SK-N-MC (cell line): ENCODE results near the gene ZNF710.

Source experiments
- EZH2 ChIP-seq: fragments of 200-600 bp; sonication (generic); IDR thresholded peaks from one replicate; pipeline ENCODE4 v1.6.1; 2017; ENCODE audit warnings: antibody characterized with exemption
- FOXP2 ChIP-seq: optimal IDR thresholded peaks from 2 replicates; pipeline ENCODE3; 2011; ENCODE audit warnings: mild to moderate bottlenecking, moderate library complexity; ENCODE audit not compliant: insufficient read depth; ENCODE audit errors: extremely low read length, control extremely low read depth
- POLR2AphosphoS5 ChIP-seq: IDR thresholded peaks from 2 replicates; pipeline ENCODE4 v1.6.1; 2012; ENCODE audit warnings: mild to moderate bottlenecking, low read depth, low read length, borderline replicate concordance

DNA sequence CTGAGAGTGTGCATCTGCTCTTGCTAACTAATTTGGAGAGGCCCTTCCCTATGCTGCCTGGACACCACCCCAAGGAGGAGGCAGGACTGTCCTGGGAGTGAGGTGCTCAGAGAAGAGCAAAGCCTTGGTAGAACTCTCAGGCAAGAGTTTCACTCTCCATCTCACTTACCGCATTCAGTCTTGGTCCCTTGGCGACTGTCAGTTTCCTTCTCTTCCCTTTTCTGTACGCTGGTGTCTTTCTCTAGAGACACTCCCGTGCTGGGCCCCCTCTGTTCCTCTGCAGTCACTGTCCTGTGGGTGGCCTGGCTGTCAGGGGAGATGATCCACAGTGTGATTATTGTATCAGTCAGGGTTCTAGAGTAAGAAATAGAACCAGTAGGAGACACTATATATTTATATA lies 57.2 kb downstream of the ZNF710 start:
- no peak for TF ChIP-seq EZH2
- TF ChIP-seq POLR2AphosphoS5, result no peak
- no peak for TF ChIP-seq FOXP2
